Gastroesophageal sphincter (tissue), 4 donors: Measurements from ENCODE around the gene AQP6. TPM values are rescaled to one million over a fixed set of nuclear protein-coding genes. Genes with fewer than 3 reads are reported as not detected.

Experiments used
- ATAC-seq: fragments of 150-250 bp; one replicate; pipeline ENCODE4 v1.9.1; 2016; ENCODE audit warnings: mild to moderate bottlenecking, moderate library complexity
- H3K27ac ChIP-seq, 4 donors: fragments of 200-600 bp; sonication (generic) in 3 of 4; 1 replicate in 3 of 4; 2 replicates in 1 of 4; pipeline ENCODE4 v1.5.1; 2016 to 2019
- H3K27me3 ChIP-seq: fragments of 200-600 bp; sonication (generic); one replicate; pipeline ENCODE4 v1.5.1; 2019
- H3K36me3 ChIP-seq, 2 donors: fragments of 200-600 bp; sonication (generic); one replicate each; pipeline ENCODE4 v1.5.1; 2019; ENCODE audit warnings: control low read depth in 1 of 2
- H3K4me1 ChIP-seq, 3 donors: fragments of 200-600 bp; sonication (generic); 1 replicate in 2 of 3; 2 replicates in 1 of 3; pipeline ENCODE4 v1.5.1; 2016 to 2019; ENCODE audit warnings: control low read depth in 2 of 3
- H3K4me3 ChIP-seq, 2 donors: fragments of 200-600 bp; sonication (generic); one replicate each; pipeline ENCODE4 v1.5.1; 2019; ENCODE audit warnings: mild to moderate bottlenecking in 1 of 2, moderate library complexity in 1 of 2
- H3K9me3 ChIP-seq, 3 donors: fragments of 200-600 bp; sonication (generic); one replicate each; pipeline ENCODE4 v1.5.1; 2017 to 2019; ENCODE audit warnings: control low read depth in 2 of 3
- CTCF ChIP-seq, 4 experiments: fragments of 200-600 bp in 2 of 4; fragments of 450-650 bp in 2 of 4; sonication (generic) in 1 of 4; IDR thresholded peaks; one replicate each; pipeline ENCODE4 v1.5.1; 2017 to 2019; ENCODE audit warnings: antibody characterized with exemption in 4 of 4, mild to moderate bottlenecking in 2 of 4, moderate library complexity in 2 of 4
- EP300 ChIP-seq: sonication (generic); formaldehyde crosslinking; IDR thresholded peaks from one replicate; pipeline ENCODE4 v1.6.1; 2017; ENCODE audit warnings: antibody characterized with exemption, mild to moderate bottlenecking
- POLR2A ChIP-seq, 2 donors: fragments of 450-650 bp; IDR thresholded peaks; one replicate each; pipeline ENCODE4 v1.6.1; 2017; ENCODE audit warnings: antibody characterized with exemption in 2 of 2, mild to moderate bottlenecking in 2 of 2, moderate library complexity in 1 of 2
- POLR2AphosphoS5 ChIP-seq: sonication (generic); formaldehyde crosslinking; IDR thresholded peaks from one replicate; pipeline ENCODE4 v1.6.1; 2017; ENCODE audit warnings: antibody characterized with exemption
- WGBS, 2 donors: methylation state at CpG; one replicate each; pipeline ENCODE4 v1.1.5; 2018; ENCODE audit warnings: low coverage in 1 of 2; 5-methylcytosine and 5-hydroxymethylcytosine counted together
- total RNA-seq, 4 donors: library from RNA; depleted of rRNA; stranded (reverse); fragments of >200 nt; gene quantifications; one replicate each; pipeline ENCODE4 v1.1.0, GENCODE V29; 2016

Gene AQP6
- total RNA-seq, 4 donors from 2014 or later: not detected

- Histone ChIP-seq H3K27me3 (peaks cover 6% of the 10 kb centered on the region), H3K36me3 (no peaks in the 10 kb centered on the region), H3K9me3 (no peaks in the 10 kb centered on the region), H3K4me1 (peaks cover 0 to 11% (median 0%) of the 10 kb centered on the region in 3 donors), H3K27ac (peak overlapping the region in 1 of 4 donors; percentile 52), H3K4me3 (no peak overlapping the region)
- no peak for ATAC-seq
- no peak for TF ChIP-seq CTCF (IDR thresholded peaks at IDR 0.05)
- TF ChIP-seq EP300: no peak
- no peak for TF ChIP-seq POLR2AphosphoS5
- TF ChIP-seq POLR2A (IDR thresholded peaks at IDR 0.05): no peak
- WGBS, 2 donors: 85 to 98% methylated on average over 9 of the region's 9 CpGs
Observed at GRCh38 chr12:49946086-49946485, 26.7 kb upstream of the AQP6 start.

- H3K4me1 ChIP-seq: peaks cover 0 to 11% (median 0%) of the 10 kb centered on the region in 3 donors
- H3K36me3 ChIP-seq: no peaks in the 10 kb centered on the region
- H3K27ac ChIP-seq: no peak overlapping the region
- no peak for ATAC-seq
- 83 to 90% methylated on average over 3 of the region's 3 CpGs for WGBS, 2 donors
- no peaks in the 10 kb centered on the region for H3K9me3 ChIP-seq
- H3K27me3 ChIP-seq: peaks cover 11% of the 10 kb centered on the region
- TF ChIP-seq POLR2AphosphoS5 (no peak), EP300 (no peak), POLR2A (IDR thresholded peaks at IDR 0.05) (no peak), CTCF (IDR thresholded peaks at IDR 0.05) (no peak)
- H3K4me3 ChIP-seq: no peak overlapping the region
Observed at GRCh38 chr12:49946497-49946896, 26.2 kb upstream of the AQP6 start.

- no peak overlapping the region for H3K4me3 ChIP-seq
- WGBS, 2 donors: 72 to 84% methylated on average over 4 to 6 of the region's 7 CpGs
- no peak for TF ChIP-seq POLR2AphosphoS5
- no peaks in the 10 kb centered on the region for H3K36me3 ChIP-seq
- no peak for ATAC-seq
- H3K27me3 ChIP-seq: peaks cover 19% of the 10 kb centered on the region
- H3K9me3 ChIP-seq: no peaks in the 10 kb centered on the region
- H3K27ac ChIP-seq: no peak overlapping the region
- peaks cover 0 to 11% (median 0%) of the 10 kb centered on the region in 3 donors for H3K4me1 ChIP-seq
Observed at GRCh38 chr12:49947593-49948226, 25.0 kb upstream of the AQP6 start.

GRCh38 chr12:49948866-49949845, 23.6 kb upstream of the AQP6 start:
- 78 to 95% methylated on average over 5 to 6 of the region's 13 CpGs for WGBS, 2 donors
- Histone ChIP-seq H3K27ac (no peak overlapping the region), H3K9me3 (no peaks in the 10 kb centered on the region), H3K27me3 (peaks cover 32% of the 10 kb centered on the region), H3K4me3 (no peak overlapping the region), H3K36me3 (no peaks in the 10 kb centered on the region), H3K4me1 (peaks cover 0 to 11% (median 0%) of the 10 kb centered on the region in 3 donors)
- ATAC-seq: no peak
- TF ChIP-seq POLR2A (IDR thresholded peaks at IDR 0.05) (no peak), CTCF (IDR thresholded peaks at IDR 0.05) (no peak), EP300 (no peak), POLR2AphosphoS5 (no peak)

GRCh38 chr12:49949866-49950265, 22.9 kb upstream of the AQP6 start:
- TF ChIP-seq POLR2A (IDR thresholded peaks at IDR 0.05): no peak
- no peak for TF ChIP-seq EP300
- no peak for TF ChIP-seq POLR2AphosphoS5
- no peak for TF ChIP-seq CTCF (IDR thresholded peaks at IDR 0.05)
- Histone ChIP-seq H3K36me3 (no peaks in the 10 kb centered on the region), H3K27ac (no peak overlapping the region), H3K27me3 (peaks cover 39% of the 10 kb centered on the region), H3K9me3 (no peaks in the 10 kb centered on the region), H3K4me1 (peaks cover 0 to 11% (median 0%) of the 10 kb centered on the region in 3 donors), H3K4me3 (no peak overlapping the region)
- 100% methylated on average over 1 of the region's 3 CpGs; no CpG with 5 or more reads in 1 of the 2 donors for WGBS, 2 donors
- ATAC-seq: no peak
